GM18498 (cell line): ENCODE results near the gene IGSF23.
"Not testable (repeated sequence)": the region's sequence is repeated elsewhere in the genome, so short reads cannot be mapped to it uniquely, and the experiment has no call there.

Experiments used
- ATAC-seq: cut with Tn5 transposase; IDR thresholded peaks from one replicate; pipeline ENCODE4 v1.9.1; 2021; ENCODE audit warnings: mild to moderate bottlenecking, moderate library complexity; ENCODE audit not compliant: unreplicated experiment

The IGSF23 gene

DNA sequence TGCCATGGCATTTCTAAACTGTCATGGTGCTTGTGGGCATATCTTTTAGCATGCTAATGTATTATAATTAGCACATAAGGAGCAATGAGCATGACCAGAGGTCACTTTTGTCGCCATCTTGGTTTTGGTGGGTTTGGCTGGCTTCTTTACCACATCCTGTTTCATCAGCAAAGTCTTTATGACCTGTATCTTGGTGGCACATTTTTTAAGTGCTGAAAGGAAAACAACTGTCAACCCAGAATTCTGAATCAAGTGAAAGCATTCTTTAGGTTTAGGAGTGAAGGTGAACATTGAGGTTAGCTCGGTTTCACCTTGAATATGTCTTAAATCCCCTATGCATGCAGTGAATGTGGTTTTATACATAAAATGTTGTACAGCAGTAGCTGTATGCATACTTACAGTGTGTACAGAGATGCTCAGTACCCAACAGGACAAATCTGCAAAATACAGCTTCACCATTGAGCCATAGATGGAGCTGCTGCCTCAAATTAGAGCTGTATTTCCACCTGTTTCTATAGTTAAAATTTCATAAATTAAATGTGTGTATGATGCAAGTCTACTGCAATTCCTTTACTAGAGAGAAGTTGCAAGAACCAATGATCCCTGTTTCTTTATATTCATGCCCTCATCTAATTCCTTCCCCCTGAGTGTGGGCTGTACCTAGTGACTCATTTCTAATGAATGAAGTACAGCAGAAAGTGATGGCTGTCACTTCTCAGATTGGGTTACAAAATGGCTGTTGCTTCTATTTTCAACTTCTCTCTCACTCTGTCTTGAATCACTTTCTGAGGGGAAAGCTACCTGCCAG is 25.2 kb upstream of the IGSF23 start:
- no peak for ATAC-seq

DNA sequence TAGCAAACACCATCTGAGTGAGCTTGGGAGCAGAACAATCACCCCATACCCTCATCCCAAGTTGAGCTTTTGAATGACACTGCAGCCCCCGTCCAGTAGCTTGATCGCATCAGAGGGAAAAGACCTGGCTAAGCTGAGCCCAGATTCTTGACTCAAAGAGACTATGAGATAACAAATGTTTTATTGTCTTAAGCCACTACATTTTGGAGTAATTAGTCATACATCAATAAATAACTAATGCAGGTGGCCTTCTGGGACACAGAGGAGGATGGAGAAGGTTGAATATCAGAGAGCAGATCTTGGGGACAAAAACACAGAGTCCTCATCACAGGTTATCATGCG is 24.6 kb upstream of the IGSF23 start:
- ATAC-seq = no peak

DNA sequence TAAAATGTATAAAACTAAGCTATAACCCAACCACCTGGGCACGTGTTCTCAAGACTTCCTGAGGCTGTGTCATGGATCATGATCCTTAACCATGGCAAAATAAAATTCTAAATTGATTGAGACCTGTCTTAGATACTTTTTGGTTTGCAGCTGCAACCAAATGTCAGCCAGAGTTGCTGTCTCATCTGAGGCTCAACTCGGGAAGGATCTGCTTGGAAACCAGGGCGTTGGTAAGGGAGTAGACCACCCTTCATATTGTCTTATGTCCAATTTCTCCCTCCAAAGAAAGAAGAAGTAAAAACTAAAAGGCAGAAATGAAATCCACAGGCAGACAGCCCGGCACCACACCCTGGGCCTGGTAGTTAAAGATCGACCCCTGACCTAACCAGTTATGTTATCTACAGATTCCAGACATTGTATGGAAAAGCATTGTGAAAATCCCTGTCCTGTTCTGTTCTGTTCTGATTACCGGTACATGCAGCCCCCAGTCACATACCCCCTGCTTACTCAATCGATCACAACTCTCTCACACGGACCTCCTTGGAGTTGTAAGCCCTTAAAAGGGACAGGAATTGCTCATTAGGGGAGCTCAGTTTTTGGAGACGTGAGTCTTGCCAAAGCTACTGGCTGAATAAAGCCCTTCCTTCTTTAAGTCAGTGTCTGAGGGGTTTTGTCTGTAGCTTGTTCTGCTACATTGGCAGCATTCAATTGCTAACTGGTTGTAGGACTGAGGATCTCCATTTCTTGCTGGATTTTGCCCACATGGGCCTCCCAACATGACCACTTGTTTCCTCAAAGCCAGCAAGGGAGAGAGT is 22.9 kb upstream of the IGSF23 start:
- no peak for ATAC-seq

DNA sequence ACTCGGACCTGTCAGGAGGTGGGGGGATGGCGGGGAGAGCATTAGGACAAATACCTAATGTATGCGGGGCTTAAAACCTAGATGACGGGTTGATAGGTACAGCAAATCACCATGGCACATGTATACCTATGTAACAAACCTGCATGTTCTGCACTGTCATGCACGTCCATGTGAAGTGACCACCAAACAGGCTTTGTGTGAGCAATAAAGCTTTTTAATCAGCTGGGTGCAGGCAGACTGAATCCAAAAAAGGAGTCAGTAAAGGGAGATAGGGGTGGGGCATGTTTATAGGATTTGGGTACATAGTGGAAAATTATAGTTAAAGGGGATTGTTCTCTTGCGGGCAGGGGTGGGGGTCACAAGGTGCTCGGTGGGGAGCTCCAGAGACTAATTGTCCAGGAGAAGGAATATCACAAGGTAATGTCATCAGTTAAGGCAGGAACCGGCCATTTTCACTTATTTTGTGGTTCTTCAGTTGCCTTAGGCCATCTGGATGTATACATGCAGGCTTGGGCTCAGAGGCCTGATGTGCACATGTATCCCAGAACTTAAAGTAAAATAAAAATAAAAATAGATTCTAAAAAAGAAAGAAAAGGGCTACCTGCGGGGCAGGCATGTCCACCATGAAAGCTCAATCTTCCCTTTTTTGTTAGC is 21.9 kb upstream of the IGSF23 start:
- ATAC-seq = not testable (repeated sequence)

DNA sequence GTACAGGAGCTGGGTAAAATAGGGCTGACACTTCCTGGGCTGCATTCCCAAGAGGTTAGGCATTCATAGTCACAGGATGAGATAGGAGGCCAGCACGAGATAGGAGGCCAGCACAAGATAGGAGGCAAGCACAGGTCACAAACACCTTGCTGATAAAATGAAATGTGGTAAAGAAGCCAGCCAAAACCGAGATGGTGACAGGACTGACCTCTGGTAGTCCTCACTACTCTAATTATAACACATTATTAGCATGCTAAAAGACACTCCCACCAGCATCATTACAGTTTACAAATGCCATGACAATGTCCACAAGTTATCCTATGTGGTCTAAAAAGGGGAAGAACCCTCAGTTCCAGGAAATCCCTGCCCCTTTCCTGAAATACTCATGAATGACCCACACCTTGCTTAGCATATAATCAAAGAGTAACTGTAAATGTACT is 20.9 kb upstream of the IGSF23 start:
- ATAC-seq = no peak

DNA sequence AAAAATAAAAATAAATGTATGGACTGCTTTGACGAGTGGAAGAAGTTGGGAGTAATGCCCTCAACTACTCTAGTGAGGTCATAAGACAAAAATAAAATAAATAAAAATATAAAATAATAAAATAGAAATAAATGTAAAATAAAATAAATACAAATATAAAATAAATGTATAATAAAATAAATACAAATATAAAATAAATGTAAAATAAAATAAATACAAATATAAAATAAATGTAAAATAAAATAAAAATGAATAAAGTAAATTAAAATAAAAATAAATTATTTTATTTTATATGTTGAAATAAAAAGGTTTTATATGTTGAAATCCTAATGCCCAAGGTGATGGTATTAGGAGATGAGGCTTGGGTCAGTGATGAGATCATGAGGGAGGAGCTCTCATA is 20.1 kb upstream of the IGSF23 start:
- ATAC-seq = no peak

DNA sequence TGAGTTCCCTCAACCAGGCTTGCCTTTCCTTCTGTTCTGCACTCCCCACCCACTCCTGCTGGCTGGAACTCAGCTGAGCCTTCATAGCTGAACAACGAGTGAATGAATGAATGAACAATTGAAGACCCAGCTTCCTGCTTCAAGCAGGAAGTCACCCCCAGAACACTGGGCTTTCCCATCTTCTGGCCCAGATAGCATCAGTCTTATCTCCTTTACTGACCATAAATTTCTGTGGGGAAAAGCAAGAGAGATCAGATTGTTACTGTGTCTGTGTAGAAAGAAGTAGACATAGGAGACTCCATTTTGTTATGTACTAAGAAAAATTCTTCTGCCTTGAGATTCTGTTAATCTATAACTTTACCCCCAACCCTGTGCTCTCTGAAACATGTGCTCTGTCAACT is 19.5 kb upstream of the IGSF23 start:
- ATAC-seq = not testable (repeated sequence)

DNA sequence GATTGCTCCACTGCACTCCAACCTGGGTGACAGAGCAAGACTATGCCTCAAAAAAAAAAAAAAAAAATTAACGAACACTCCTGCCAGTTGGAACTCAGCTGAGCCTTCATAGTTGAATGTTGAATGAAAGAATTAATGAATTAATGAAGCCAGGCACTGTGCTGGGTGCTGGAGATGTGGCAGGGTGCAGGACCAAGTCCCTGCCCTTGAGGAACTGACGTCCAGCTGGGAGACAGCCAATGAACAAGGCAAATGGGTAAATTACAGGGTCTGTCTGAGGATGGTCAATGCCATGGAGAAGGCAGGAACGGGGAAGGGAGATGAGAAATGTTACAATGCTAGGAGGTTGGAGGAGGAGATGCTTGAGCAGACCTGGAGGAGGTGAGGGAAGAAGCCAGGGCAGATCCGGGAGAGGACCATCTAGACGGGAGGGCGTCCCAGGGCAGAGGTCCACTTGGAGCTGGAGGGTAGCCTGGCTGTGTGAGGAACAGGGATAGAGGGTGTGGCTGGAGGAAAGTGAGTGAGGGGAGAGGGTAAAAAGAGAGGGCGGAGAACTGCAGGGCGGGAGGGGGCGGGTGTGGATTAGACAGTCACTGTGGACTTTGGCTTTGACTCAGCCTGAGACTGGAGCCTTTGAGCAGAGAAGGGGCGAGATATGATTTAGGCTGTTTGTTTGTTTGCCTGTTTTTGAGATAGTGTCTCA is 16.8 kb upstream of the IGSF23 start:
- no peak for ATAC-seq

DNA sequence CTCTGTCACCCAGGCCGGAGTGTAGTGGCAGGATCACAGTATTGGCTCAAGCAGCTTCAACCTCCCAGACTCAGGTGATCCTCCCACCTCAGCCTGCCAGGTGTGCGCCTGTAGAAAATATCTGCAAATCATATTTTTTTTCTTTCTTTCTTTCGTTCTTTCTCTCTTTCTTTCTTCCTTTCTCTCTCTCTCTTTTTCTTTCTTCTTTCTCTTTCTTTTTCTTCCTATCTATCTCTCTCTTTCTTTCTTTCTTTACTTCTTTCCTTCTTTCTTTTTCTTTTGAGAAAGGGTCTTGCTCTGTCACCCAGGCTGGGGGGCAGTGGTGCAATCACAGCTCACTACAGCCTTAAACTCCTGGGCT is 16.3 kb upstream of the IGSF23 start:
- ATAC-seq = no peak

DNA sequence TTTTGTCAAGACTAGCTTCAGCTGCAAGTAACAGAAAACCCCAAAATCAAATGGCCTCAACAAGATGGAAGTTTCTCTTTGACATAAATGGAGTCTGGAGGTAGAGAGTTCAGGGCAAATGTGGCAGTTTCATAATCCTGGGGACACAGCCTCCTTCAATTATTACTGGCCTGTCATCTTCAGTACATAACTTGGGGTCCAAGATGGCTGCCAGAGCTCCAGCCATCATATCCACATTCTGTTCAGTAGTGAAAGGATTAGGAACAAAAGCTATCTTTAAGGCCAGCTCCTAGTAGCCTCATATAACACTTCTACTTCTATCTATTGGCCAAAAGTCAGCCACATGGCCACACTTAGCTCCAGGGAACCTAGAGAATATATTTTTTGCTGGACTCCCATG is 15.0 kb upstream of the IGSF23 start:
- no peak for ATAC-seq

DNA sequence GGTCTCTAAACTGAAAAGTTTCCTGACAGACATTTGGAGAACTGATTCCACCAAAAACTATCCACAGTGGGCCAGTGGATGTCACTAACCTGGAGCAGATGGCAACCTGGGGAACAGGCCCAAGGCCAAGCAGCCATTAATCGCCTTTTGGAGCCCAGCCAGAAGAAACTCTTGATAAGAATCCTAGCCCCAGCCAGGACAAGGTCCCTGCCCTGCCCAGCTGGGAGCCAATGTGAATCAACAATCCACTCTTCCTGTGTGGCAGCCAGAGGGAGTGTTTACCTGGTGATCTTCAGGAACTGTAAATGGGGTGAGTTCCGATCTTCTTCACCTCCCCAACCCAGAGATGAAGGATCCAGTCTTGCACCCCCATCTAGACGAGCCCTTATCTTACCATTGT is 14.5 kb upstream of the IGSF23 start:
- no peak for ATAC-seq

DNA sequence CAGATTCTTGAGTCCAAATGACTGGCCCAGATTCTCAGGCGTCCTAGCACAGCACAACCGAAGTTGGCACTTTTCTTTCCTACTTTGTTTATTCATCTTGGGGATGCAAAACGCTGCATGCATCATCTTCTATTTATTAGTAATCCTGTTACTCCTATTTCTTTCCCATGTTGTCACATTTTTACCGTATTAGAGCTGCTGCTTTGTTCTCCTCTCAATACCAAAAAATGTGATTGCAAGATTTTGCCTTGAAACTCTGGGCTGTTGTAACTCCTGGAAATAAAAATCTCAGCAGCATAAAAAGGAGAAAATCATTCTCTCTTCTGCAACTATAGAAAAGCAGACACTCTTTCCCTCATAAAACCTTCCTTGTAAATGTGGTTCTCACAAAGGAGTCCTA is 12.9 kb upstream of the IGSF23 start:
- no peak for ATAC-seq

DNA sequence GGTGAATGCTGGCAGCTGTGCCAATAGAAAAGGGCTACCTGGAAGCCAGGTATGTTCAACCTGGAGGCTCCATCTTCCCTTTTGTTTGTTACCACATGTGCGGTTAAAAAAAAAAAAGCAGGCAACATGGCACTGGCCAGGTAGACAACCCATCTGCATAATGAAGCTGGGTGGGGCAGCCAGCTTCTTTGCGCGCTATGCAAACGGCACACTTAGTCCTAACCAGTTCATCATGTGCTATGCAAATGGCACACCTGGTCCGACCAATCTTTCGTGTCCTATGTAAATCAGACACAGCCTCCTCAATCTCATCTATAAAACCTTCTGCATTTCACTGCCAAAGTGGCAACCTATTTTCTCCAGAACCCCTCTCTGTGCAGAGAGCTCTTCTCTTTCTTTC is 11.3 kb upstream of the IGSF23 start:
- no peak for ATAC-seq

DNA sequence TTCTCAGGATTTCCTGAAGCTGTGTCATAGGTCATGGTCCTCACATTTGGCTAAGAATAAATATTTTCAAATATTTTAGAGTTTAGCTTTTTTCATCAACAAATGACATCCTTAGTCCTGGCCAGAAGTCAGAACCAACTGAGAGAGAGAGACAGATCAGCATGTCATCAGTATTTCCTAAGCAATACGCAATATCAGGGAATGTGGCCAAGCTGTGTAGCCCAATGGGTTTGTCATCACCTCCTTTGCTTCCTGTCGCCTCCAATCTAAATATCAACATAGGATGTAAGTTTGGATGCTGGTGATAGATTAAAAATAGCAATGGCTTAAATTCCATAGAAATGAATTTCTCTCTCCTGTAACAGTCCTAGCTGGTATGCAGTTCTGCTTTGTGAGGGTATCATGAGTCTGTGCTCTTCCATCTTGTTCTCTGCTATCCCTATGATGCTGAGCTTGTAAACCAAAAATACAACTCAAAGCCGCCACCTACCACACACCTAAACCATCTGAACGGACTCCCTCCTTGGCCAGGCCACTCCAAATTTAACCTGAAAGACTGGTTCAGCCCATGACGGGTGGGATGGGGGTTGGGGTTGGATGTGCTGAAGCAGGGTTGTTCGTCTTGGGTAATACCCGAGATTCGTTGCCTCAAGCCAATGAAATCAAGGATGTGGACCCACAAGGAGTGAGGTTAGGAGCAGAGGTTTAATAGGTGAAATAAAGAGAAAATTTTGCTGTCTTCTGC is 10.0 kb upstream of the IGSF23 start:
- ATAC-seq = no peak

DNA sequence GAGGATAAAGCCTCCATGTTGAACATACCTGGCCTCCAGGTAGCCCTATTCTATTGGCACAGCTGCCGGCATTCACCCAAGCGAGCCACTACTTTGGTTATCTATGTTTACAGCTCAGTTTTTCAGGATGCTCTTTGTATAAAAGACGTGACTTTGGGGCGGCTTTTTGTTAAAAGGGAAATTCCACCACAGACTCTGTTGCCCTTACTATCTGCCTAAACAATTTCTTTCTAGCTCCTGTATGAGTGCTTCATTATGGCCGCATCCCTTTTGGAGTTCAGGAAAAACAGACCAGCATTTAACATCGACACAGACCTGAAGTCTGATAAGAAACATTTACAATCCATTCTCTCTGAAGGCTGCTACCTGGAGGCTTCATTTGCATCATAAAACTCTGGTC is 9.1 kb upstream of the IGSF23 start:
- ATAC-seq = no peak

DNA sequence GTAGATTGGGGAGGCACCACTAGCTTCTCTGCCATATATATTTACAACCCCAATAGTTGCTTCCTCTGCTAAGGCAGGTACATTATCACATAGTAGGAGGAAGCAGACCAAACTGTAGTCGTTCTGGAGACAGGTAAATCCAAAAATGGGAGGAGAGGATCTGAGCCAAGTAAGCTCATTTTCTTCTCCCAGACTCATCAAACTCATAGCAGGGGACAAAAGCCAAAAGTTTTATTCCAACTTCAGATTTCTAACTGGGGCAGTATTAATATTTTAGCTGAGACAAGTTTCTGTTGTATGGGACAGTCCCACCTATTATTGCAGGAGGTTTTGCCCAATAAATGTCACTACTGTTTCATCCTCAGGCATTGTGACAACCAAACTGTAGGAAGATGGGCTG is 7.8 kb upstream of the IGSF23 start:
- no peak for ATAC-seq

DNA sequence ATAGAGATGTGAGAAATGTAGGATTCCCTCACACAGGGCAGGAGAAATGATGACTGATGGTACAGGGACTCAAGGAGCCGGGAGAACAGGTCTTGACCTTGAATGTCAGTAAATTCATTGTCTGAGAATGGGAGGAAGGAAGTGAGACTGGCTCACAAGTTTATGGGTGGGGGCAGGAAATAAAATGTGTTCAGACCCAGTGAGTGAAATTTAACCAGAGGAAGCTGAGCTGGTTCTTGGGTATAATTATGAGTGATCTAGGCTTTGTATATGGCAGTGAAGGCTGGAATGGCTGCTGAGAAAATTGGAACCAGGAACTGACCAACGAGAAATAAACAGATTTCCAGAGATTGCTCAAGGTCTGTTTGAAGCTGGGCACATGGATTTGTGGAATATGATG is 6.3 kb upstream of the IGSF23 start:
- no peak for ATAC-seq

DNA sequence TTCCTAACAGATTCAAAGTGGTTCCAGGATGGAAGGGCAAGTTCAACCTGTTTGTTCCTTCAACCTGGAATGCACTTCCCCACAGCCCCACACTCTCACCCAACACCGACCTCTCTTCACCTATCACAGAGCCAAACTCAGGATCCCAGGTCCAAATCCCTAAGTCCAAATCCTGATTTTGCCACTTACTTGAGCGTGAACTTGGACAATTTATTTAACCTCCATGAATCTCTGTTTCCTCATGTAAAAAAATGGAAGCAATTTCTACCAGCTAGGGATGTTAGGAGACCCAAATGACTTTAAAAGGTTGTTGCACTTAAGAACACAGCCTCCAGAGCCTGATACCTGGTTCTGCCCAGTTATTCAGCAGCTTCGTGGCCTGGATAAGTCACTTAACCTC is 5.4 kb upstream of the IGSF23 start:
- ATAC-seq = no peak

DNA sequence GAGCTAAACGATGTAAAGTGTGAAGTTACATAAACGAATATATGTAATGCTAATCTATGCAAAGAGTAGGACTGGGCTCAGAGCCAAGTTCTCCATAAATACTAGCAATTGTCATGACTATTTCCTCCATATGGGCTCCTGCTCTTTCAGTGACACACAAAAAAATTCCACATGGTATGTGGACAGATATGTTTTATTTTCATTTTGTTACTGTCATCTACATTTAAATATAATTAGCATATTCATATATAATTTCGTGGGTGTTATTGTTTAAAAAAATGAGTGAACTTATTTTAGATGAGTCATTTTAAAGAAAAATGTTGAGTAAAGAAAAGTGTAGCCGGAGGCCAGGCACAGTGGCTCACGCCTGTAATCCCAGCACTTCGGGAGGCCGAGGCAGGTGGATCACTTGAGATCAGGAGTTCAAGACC is 5.0 kb upstream of the IGSF23 start:
- ATAC-seq = no peak

DNA sequence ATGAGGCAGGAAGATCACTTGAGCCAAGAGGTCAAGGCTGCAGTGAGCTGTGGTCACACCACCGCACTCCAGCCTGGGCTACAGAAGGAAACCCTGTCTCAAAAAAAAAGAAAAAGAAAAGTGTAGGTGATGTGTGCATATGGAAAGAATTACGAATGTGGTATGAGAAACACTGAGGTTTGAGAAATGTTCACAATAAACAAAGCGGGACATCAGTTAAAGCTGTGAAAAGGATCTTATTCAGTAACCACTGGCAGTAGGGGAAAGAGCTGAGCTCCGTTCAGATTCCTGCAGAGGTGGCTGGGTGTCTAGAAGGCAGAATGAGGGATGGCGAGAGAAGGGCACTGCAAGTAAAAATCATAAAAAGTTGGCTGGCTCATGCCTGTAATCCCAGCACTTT is 4.1 kb upstream of the IGSF23 start:
- no peak for ATAC-seq

DNA sequence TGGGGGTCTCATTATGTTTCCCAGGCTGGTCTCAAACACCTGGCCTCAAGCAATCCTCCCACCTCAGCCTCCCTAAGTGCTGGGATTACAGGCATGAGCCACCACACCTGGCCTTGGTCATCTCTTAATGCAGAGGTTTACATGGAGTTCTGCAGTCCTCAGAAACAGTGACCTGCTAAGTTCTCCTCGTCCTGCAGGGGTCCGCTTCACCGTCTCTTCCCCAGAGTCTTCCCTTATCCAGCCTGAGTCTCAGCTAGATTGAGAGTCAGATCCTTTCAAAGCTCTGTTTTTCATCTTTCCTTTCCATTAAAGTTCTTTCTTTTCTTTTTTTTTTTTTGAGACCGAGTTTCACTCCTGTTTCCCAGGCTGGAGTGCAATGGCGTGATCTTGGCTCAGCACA is 2.9 kb upstream of the IGSF23 start:
- ATAC-seq = not testable (repeated sequence)
